Measurements from ENCODE around the gene BDH1. TPM values are rescaled to one million over a fixed set of nuclear protein-coding genes. Genes with fewer than 3 reads are reported as not detected.

Gene BDH1
- total RNA-seq, 1 donor from 2014 or later, result 133 TPM

DNA sequence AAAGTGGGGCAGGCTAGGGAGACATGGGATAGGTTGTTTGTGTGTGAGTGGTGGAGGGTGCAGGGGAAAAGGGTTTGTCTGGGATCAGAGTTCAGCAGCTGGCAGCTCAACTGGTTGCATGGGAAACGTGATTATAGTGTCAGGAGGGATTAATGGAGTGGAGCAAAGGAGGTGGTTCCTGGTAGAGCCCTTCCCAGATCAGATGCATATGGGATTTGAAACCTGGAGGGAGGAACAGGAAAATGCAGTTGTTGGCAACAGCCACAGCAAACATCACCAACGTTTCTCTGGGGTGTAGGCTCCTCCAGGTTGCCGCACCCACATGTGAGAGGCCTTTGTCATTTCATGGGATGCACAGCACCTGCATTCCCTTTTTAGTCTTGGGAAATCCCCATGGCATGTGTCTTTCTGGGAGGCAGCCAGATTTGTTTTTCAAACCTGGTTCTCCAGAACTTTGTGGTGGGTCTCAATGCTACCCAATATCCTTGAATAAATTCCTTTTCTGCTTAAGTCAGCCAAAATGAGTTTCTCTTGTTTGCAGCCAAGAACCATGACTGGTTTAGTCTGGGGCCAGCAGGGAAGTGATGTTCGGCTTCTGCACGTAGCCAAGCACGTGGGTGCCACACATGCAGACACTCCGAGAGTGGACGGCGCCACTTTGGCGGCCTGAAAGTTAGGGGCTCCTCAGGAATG, 61.3 kb downstream of the BDH1 start:
- H3K4me1 Mint-ChIP-seq, result no peaks in the 10 kb centered on the region
- H3K36me3 Mint-ChIP-seq (ENCODE audit: low read depth), result no peaks in the 10 kb centered on the region
- no peak for DNase-seq
- no peak overlapping the region for H3K4me3 Mint-ChIP-seq
- H3K27me3 Mint-ChIP-seq, result peaks cover 9% of the 10 kb centered on the region
- intact Hi-C loops (cut with micrococcal nuclease), result no loop called here
- H3K27ac Mint-ChIP-seq, result no peak overlapping the region
- H3K9me3 Mint-ChIP-seq, result no peaks in the 10 kb centered on the region

- peaks cover 9% of the 10 kb centered on the region for H3K27me3 Mint-ChIP-seq
- no peak overlapping the region for H3K27ac Mint-ChIP-seq
- intact Hi-C loops (cut with micrococcal nuclease), result no loop called here
- H3K9me3 Mint-ChIP-seq, result no peaks in the 10 kb centered on the region
- no peak for DNase-seq
- H3K4me3 Mint-ChIP-seq, result no peak overlapping the region
- H3K4me1 Mint-ChIP-seq, result no peaks in the 10 kb centered on the region
- no peaks in the 10 kb centered on the region for H3K36me3 Mint-ChIP-seq (ENCODE audit: low read depth)
Observed at GRCh38 chr3:197493049-197493448, 62.7 kb downstream of the BDH1 start.

GRCh38 chr3:197491923-197492664, 63.7 kb downstream of the BDH1 start:
- H3K4me3 Mint-ChIP-seq, result no peak overlapping the region
- H3K27me3 Mint-ChIP-seq, result peaks cover 11% of the 10 kb centered on the region
- no peaks in the 10 kb centered on the region for H3K4me1 Mint-ChIP-seq
- intact Hi-C loops (cut with micrococcal nuclease), result no loop called here
- DNase-seq, result no peak
- H3K27ac Mint-ChIP-seq, result no peak overlapping the region
- H3K9me3 Mint-ChIP-seq, result no peaks in the 10 kb centered on the region
- no peaks in the 10 kb centered on the region for H3K36me3 Mint-ChIP-seq (ENCODE audit: low read depth)

DNA sequence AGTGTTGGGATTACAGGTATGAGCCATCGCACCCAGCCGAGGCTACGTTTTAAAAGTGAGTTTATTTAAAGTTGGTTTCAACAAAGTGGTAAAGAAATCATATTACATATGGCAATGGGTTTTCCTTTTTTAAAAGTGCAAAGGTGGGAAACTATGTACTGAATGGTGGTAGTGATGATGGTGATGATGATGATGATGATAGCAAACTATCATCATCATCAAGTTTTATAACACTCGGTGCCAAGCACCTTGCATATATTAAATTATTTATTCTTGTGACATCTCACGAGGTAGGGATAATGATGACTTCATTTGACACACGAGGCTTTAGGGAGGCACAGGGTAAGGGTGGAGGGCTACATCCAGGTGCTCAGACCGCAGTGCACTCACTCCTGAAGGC, 64.3 kb downstream of the BDH1 start:
- Mint-ChIP-seq H3K9me3 (no peaks in the 10 kb centered on the region), H3K4me1 (no peaks in the 10 kb centered on the region), H3K27ac (no peak overlapping the region), H3K27me3 (peaks cover 15% of the 10 kb centered on the region), H3K4me3 (no peak overlapping the region), H3K36me3 (ENCODE audit: low read depth) (no peaks in the 10 kb centered on the region)
- no peak for DNase-seq
- intact Hi-C loops (cut with micrococcal nuclease), result no loop called here

- no peaks in the 10 kb centered on the region for H3K9me3 Mint-ChIP-seq
- H3K4me3 Mint-ChIP-seq, result no peak overlapping the region
- H3K27me3 Mint-ChIP-seq, result peaks cover 19% of the 10 kb centered on the region
- no peak overlapping the region for H3K27ac Mint-ChIP-seq
- intact Hi-C loops (cut with micrococcal nuclease), result no loop called here
- no peak for DNase-seq
- H3K36me3 Mint-ChIP-seq (ENCODE audit: low read depth), result no peaks in the 10 kb centered on the region
- H3K4me1 Mint-ChIP-seq, result no peaks in the 10 kb centered on the region
Observed at GRCh38 chr3:197490098-197491058, 65.4 kb downstream of the BDH1 start.

DNA sequence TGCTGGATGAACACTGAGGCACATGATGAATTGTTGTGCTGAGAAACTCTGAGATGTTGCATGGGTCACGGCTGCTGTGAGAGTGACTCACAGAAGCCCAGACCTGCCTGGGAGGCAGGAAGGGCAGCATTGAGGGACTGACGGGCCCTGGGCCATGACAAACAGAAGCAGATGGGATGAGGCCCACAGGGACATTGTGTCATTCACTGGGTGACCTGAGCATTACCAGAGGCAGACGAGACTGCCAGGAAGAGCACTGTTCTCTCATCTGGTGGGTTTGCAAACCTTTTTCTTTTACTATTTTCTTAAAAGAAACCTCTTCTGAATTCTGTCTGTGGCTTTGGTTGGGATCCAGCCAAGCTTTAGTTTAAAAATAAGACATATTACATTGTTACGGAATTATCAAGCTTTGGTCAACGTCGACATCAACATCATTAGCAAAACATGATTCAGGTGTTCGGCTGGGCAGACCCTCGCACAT, 67.8 kb downstream of the BDH1 start:
- peaks cover 13% of the 10 kb centered on the region for H3K27me3 Mint-ChIP-seq
- intact Hi-C loops (cut with micrococcal nuclease), result no loop called here
- H3K9me3 Mint-ChIP-seq, result no peaks in the 10 kb centered on the region
- no peaks in the 10 kb centered on the region for H3K4me1 Mint-ChIP-seq
- no peaks in the 10 kb centered on the region for H3K36me3 Mint-ChIP-seq (ENCODE audit: low read depth)
- no peak overlapping the region for H3K27ac Mint-ChIP-seq
- no peak overlapping the region for H3K4me3 Mint-ChIP-seq
- DNase-seq, result no peak

DNA sequence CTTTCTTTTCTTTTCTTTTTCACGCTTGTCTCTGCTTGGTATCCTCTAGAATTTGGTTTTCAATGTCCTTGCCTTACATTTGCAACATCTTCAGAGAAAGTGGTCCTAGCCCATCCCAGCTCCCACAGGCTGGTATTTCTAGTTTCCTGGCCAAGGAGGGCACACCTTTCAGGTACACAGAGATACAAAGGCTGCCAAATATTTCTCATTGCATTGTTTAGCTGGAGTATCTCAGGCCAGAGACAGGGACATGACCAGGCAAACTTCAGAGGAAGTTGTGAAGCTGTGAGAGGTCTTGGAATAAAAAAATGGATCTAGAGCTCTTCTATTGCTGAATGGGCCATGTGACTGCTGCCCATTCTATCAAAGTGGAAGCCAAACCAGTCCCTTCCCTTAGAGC, 68.9 kb downstream of the BDH1 start:
- Mint-ChIP-seq H3K9me3 (no peaks in the 10 kb centered on the region), H3K4me3 (no peak overlapping the region), H3K27me3 (peaks cover 10% of the 10 kb centered on the region), H3K27ac (no peak overlapping the region), H3K4me1 (no peaks in the 10 kb centered on the region), H3K36me3 (ENCODE audit: low read depth) (no peaks in the 10 kb centered on the region)
- intact Hi-C loops (cut with micrococcal nuclease), result no loop called here
- DNase-seq, result no peak

- Mint-ChIP-seq H3K9me3 (no peaks in the 10 kb centered on the region), H3K4me3 (no peak overlapping the region), H3K4me1 (no peaks in the 10 kb centered on the region), H3K27ac (no peak overlapping the region), H3K36me3 (ENCODE audit: low read depth) (no peaks in the 10 kb centered on the region), H3K27me3 (peaks cover 14% of the 10 kb centered on the region)
- no peak for DNase-seq
- intact Hi-C loops (cut with micrococcal nuclease), result no loop called here
Observed at GRCh38 chr3:197485143-197485542, 70.6 kb downstream of the BDH1 start.

- H3K36me3 Mint-ChIP-seq (ENCODE audit: low read depth), result no peaks in the 10 kb centered on the region
- H3K4me3 Mint-ChIP-seq, result no peak overlapping the region
- intact Hi-C loops (cut with micrococcal nuclease), result no loop called here
- no peak for DNase-seq
- H3K27me3 Mint-ChIP-seq, result peaks cover 19% of the 10 kb centered on the region
- no peaks in the 10 kb centered on the region for H3K4me1 Mint-ChIP-seq
- no peaks in the 10 kb centered on the region for H3K9me3 Mint-ChIP-seq
- no peak overlapping the region for H3K27ac Mint-ChIP-seq
Observed at GRCh38 chr3:197484204-197484901, 71.4 kb downstream of the BDH1 start.

DNA sequence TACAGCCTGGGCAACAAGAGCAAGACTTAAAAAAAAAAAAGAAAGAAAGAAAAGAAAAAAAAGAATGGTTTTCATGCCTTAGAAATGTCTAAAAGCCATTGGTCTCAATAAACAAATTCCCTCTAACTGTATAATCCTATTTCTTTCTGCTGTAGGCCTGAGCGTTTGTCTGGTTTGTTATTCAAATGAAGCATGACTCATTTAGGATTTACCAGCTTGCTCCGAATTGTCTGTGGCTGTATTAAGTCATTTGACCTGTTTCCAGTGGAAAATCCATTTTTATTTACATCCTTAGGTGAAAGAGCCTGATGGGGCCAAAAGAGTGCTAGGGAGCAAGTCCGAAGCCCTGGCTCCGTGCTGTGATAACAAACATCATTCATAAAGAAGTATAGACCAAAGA, 73.8 kb downstream of the BDH1 start:
- intact Hi-C loops (cut with micrococcal nuclease), result no loop called here
- Mint-ChIP-seq H3K9me3 (no peaks in the 10 kb centered on the region), H3K27ac (no peak overlapping the region), H3K27me3 (peaks cover 19% of the 10 kb centered on the region), H3K4me1 (no peaks in the 10 kb centered on the region), H3K36me3 (ENCODE audit: low read depth) (no peaks in the 10 kb centered on the region), H3K4me3 (no peak overlapping the region)
- no peak for DNase-seq

DNA sequence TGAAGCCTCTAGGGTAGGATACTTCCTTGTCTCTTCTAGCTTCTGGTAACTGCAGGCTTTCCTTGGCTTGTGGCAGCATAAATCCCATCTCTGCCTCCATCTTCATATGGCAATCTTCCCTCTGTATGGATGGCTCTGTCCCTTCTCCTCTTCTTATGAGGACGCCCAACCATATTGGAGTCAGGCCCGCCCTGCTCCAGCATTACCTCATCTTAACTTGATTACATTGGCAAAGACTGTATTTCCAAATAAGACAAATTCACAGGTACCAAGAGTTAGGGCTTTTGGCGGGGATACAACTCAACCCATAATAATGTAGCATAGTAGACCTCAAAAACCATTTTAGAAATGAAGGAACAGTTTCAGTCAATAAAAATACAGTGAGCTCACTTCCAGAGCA, 75.4 kb downstream of the BDH1 start:
- H3K4me1 Mint-ChIP-seq, result peaks cover 2% of the 10 kb centered on the region

GRCh38 chr3:197478746-197479668, 76.8 kb downstream of the BDH1 start:
- no peak for DNase-seq
- Mint-ChIP-seq H3K36me3 (ENCODE audit: low read depth) (no peaks in the 10 kb centered on the region), H3K9me3 (no peaks in the 10 kb centered on the region), H3K4me3 (no peak overlapping the region), H3K4me1 (peaks cover 2% of the 10 kb centered on the region), H3K27ac (no peak overlapping the region), H3K27me3 (peaks cover 11% of the 10 kb centered on the region)
- intact Hi-C loops (cut with micrococcal nuclease), result no loop called here

More for the DNA sequence above, 75.4 kb downstream of the BDH1 start:
- Mint-ChIP-seq H3K4me3 (no peak overlapping the region), H3K9me3 (no peaks in the 10 kb centered on the region), H3K27me3 (peaks cover 11% of the 10 kb centered on the region), H3K27ac (no peak overlapping the region), H3K36me3 (ENCODE audit: low read depth) (no peaks in the 10 kb centered on the region)
- intact Hi-C loops (cut with micrococcal nuclease), result no loop called here
- no peak for DNase-seq

All from activated CD4-positive, alpha-beta T cell treated with anti-CD3 and anti-CD28 coated beads, Interleukin-2, amount 10 ng/mL, durations not matched to agents 24 days and 14 days (primary cell).